SK-N-SH (cell line): ENCODE measurements around the gene HECTD4. TPM values are rescaled to one million over a fixed set of nuclear protein-coding genes. Genes with fewer than 3 reads are reported as not detected.
"Not testable (repeated sequence)": the region's sequence is repeated elsewhere in the genome, so short reads cannot be mapped to it uniquely, and the experiment has no call there.

Experiments used
- CTCF ChIA-PET: fragments of 300-600, 350-600 bp; formaldehyde crosslinking; extraction: SDS; loops from one replicate; lab custom pipeline; 2021; lab: Yijun Ruan, JAX
- POLR2A ChIA-PET: fragments of 350-600 bp; sonication (Branson Sonifier 250); formaldehyde crosslinking; extraction: SDS; loops from one replicate; lab custom pipeline; 2020; ENCODE audit warnings: antibody characterized with exemption, inconsistent platforms; lab: Yijun Ruan, JAX
- DNase-seq: peaks from one replicate; pipeline ENCODE4 v3.0.0; 2012
- H2AFZ ChIP-seq: fragments of 200-600 bp; sonication (generic); 2 replicates; pipeline ENCODE4 v1.8.1; 2016; ENCODE audit warnings: antibody characterized with exemption, mild to moderate bottlenecking, low read depth
- H3F3A ChIP-seq: fragments of 200-600 bp; sonication (generic); replicated peaks from 2 replicates; pipeline ENCODE3; 2016; ENCODE audit warnings: antibody characterized with exemption, mild to moderate bottlenecking; ENCODE audit not compliant: insufficient read depth
- H3K27ac ChIP-seq, 2 experiments: fragments of 200-500 bp in 1 of 2; fragments of 200-600 bp in 1 of 2; sonication (Bioruptor generic) in 1 of 2; sonication (generic), shearing (Covaris generic) in 1 of 2; 2 replicates each; pipeline versions ENCODE4 v1.5.1 to v1.6.1; 2014 to 2016; ENCODE audit warnings: low read depth in 2 of 2, inconsistent platforms in 1 of 2, low read length in 1 of 2, mild to moderate bottlenecking in 1 of 2, mixed read lengths in 1 of 2
- H3K27me3 ChIP-seq: fragments of 200-600 bp; sonication (generic), shearing (Covaris generic); 2 replicates; pipeline ENCODE4 v1.6.1; 2016; ENCODE audit warnings: mixed run types; ENCODE audit not compliant: insufficient read depth
- H3K36me3 ChIP-seq, 2 experiments: fragments of 200-500 bp in 1 of 2; fragments of 200-600 bp in 1 of 2; sonication (Bioruptor generic) in 1 of 2; sonication (generic) in 1 of 2; replicated peaks in 1 of 2; 2 replicates each; pipeline versions ENCODE3 to v1.5.1; 2014 to 2016; ENCODE audit warnings: low read length in 1 of 2, mild to moderate bottlenecking in 1 of 2; ENCODE audit not compliant: insufficient read depth in 2 of 2, control insufficient read depth in 1 of 2
- H3K4me1 ChIP-seq, 2 experiments: fragments of 200-500 bp in 1 of 2; fragments of 200-600 bp in 1 of 2; sonication (Bioruptor generic) in 1 of 2; sonication (generic), shearing (Covaris generic) in 1 of 2; 2 replicates each; pipeline versions ENCODE4 v1.5.1 to v1.6.1; 2014 to 2016; ENCODE audit warnings: low read depth in 1 of 2, low read length in 1 of 2, mixed run types in 1 of 2; ENCODE audit not compliant: insufficient read depth in 2 of 2, control insufficient read depth in 1 of 2
- H3K4me2 ChIP-seq: fragments of 200-600 bp; sonication (generic), shearing (Covaris generic); 2 replicates; pipeline ENCODE4 v1.6.1; 2017; ENCODE audit warnings: mixed run types
- H3K4me3 ChIP-seq, 2 experiments: fragments of 200-500 bp in 1 of 2; fragments of 200-600 bp in 1 of 2; sonication (Bioruptor generic) in 1 of 2; sonication (generic), shearing (Covaris generic) in 1 of 2; 2 replicates each; pipeline versions ENCODE4 v1.5.1 to v1.8.1; 2014 to 2016; ENCODE audit warnings: low read depth in 2 of 2, inconsistent platforms in 1 of 2, low read length in 1 of 2, mild to moderate bottlenecking in 1 of 2, mixed read lengths in 1 of 2, moderate library complexity in 1 of 2
- H3K79me2 ChIP-seq: fragments of 200-600 bp; sonication (generic); 2 replicates; pipeline ENCODE4 v1.8.1; 2017; ENCODE audit warnings: mild to moderate bottlenecking; ENCODE audit not compliant: insufficient read depth
- H3K9ac ChIP-seq: fragments of 200-600 bp; sonication (generic); 2 replicates; pipeline ENCODE4 v1.6.1; 2017; ENCODE audit warnings: mixed run types
- H3K9me2 ChIP-seq: fragments of 200-600 bp; sonication (generic); 2 replicates; pipeline ENCODE4 v1.6.1; 2017; ENCODE audit warnings: mixed run types
- H3K9me3 ChIP-seq: fragments of 200-600 bp; sonication (generic); 2 replicates; pipeline ENCODE4 v1.6.1; 2017; ENCODE audit warnings: mixed run types, mild to moderate bottlenecking, moderate library complexity
- H4K20me1 ChIP-seq: fragments of 200-600 bp; sonication (generic); 2 replicates; pipeline ENCODE4 v1.6.1; 2017; ENCODE audit warnings: mild to moderate bottlenecking, mixed run types; ENCODE audit not compliant: insufficient read depth
- CHD2 ChIP-seq: fragments of 150-350 bp; IDR thresholded peaks from 2 replicates; pipeline ENCODE4 v1.6.1; 2018; ENCODE audit warnings: low read length; ENCODE audit not compliant: partially characterized antibody
- EZH2phosphoT487 ChIP-seq: fragments of 200-600 bp; sonication (generic); IDR thresholded peaks from 2 replicates; pipeline ENCODE4 v1.6.1; 2017; ENCODE audit warnings: low read depth, mixed run types, mild to moderate bottlenecking, antibody characterized with exemption, moderate library complexity, borderline replicate concordance
- FOXM1 ChIP-seq: IDR thresholded peaks from 2 replicates; pipeline ENCODE4 v1.4.0; 2012; ENCODE audit warnings: low read depth, mild to moderate bottlenecking
- JUND ChIP-seq: IDR thresholded peaks from 2 replicates; pipeline ENCODE4 v1.4.0; 2012
- MAX ChIP-seq: IDR thresholded peaks from 2 replicates; pipeline ENCODE4 v1.4.0; 2012; ENCODE audit warnings: low read depth
- MEF2A ChIP-seq: IDR thresholded peaks from 2 replicates; pipeline ENCODE4 v1.4.0; 2012; ENCODE audit warnings: low read depth, borderline replicate concordance
- NFIC ChIP-seq: IDR thresholded peaks from 2 replicates; pipeline ENCODE4 v1.4.0; 2012; ENCODE audit warnings: borderline replicate concordance
- POLR2AphosphoS5 ChIP-seq: IDR thresholded peaks from 2 replicates; pipeline ENCODE4 v1.6.1; 2012; ENCODE audit warnings: low read depth, low read length
- RCOR1 ChIP-seq: fragments of 150-350 bp; IDR thresholded peaks from 2 replicates; pipeline ENCODE4 v1.6.1; 2017; ENCODE audit warnings: antibody characterized with exemption, low read length
- RXRA ChIP-seq: IDR thresholded peaks from 2 replicates; pipeline ENCODE4 v1.4.0; 2012; ENCODE audit warnings: low read depth, mild to moderate bottlenecking, borderline replicate concordance
- TEAD4 ChIP-seq: IDR thresholded peaks from 2 replicates; pipeline ENCODE4 v1.4.0; 2012; ENCODE audit warnings: mild to moderate bottlenecking, borderline replicate concordance; ENCODE audit not compliant: insufficient read depth
- USF1 ChIP-seq: IDR thresholded peaks from 2 replicates; pipeline ENCODE4 v1.4.0; 2012; ENCODE audit warnings: low read depth, borderline replicate concordance
- YY1 ChIP-seq: IDR thresholded peaks from 2 replicates; pipeline ENCODE4 v1.4.0; 2012; ENCODE audit warnings: low read depth, mild to moderate bottlenecking
- WGBS: methylation state at CpG from one replicate; pipeline ENCODE4 v1.1.6; 2017; ENCODE audit warnings: low lambda C conversion rate; 5-methylcytosine and 5-hydroxymethylcytosine counted together
- polyA plus RNA-seq, 3 experiments: library from polyadenylated mRNA; depleted of rRNA; stranded (reverse); fragments of >200 nt; gene quantifications; 2 replicates each; pipeline ENCODE4 v1.2.3, GENCODE V29; 2012
- TF ChIP-seq, protein P1 (sequence below): IDR thresholded peaks from 2 replicates; pipeline ENCODE4 v1.6.1; 2012; ENCODE audit warnings: mild to moderate bottlenecking, low read depth, low read length, moderate library complexity
- TF ChIP-seq, protein P2 (sequence below): fragments of 150-350 bp; IDR thresholded peaks from 2 replicates; pipeline ENCODE4 v1.6.1; 2017; ENCODE audit warnings: antibody characterized with exemption, low read length, low read depth, borderline replicate concordance

Gene HECTD4
- polyA plus RNA-seq, 1 of the 3 experiments (the other 2 are of a cell fraction), result 14.6 TPM

- Histone ChIP-seq H2AFZ (no peak overlapping the region), H4K20me1 (no peaks in the 10 kb centered on the region), H3K4me1 (no peaks in the 10 kb centered on the region), H3F3A (no peaks in the 10 kb centered on the region), H3K27me3 (no peaks in the 10 kb centered on the region), H3K4me3 (no peak overlapping the region), H3K4me2 (no peak overlapping the region), H3K36me3 (no peaks in the 10 kb centered on the region), H3K27ac (no peak overlapping the region), H3K9me3 (no peaks in the 10 kb centered on the region), H3K9ac (no peak overlapping the region), H3K79me2 (no peaks in the 10 kb centered on the region), H3K9me2 (no peaks in the 10 kb centered on the region)
- TF ChIP-seq FOXM1 (no peak), RCOR1 (no peak), RXRA (no peak), JUND (no peak), CHD2 (no peak), YY1 (no peak), MAX (no peak), NFIC (no peak), USF1 (no peak), POLR2AphosphoS5 (no peak), TEAD4 (no peak), EZH2phosphoT487 (no peak), MEF2A (no peak)
- TF ChIP-seq, protein P1, sequence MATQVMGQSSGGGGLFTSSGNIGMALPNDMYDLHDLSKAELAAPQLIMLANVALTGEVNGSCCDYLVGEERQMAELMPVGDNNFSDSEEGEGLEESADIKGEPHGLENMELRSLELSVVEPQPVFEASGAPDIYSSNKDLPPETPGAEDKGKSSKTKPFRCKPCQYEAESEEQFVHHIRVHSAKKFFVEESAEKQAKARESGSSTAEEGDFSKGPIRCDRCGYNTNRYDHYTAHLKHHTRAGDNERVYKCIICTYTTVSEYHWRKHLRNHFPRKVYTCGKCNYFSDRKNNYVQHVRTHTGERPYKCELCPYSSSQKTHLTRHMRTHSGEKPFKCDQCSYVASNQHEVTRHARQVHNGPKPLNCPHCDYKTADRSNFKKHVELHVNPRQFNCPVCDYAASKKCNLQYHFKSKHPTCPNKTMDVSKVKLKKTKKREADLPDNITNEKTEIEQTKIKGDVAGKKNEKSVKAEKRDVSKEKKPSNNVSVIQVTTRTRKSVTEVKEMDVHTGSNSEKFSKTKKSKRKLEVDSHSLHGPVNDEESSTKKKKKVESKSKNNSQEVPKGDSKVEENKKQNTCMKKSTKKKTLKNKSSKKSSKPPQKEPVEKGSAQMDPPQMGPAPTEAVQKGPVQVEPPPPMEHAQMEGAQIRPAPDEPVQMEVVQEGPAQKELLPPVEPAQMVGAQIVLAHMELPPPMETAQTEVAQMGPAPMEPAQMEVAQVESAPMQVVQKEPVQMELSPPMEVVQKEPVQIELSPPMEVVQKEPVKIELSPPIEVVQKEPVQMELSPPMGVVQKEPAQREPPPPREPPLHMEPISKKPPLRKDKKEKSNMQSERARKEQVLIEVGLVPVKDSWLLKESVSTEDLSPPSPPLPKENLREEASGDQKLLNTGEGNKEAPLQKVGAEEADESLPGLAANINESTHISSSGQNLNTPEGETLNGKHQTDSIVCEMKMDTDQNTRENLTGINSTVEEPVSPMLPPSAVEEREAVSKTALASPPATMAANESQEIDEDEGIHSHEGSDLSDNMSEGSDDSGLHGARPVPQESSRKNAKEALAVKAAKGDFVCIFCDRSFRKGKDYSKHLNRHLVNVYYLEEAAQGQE, result no peak
- TF ChIP-seq, protein P2, sequence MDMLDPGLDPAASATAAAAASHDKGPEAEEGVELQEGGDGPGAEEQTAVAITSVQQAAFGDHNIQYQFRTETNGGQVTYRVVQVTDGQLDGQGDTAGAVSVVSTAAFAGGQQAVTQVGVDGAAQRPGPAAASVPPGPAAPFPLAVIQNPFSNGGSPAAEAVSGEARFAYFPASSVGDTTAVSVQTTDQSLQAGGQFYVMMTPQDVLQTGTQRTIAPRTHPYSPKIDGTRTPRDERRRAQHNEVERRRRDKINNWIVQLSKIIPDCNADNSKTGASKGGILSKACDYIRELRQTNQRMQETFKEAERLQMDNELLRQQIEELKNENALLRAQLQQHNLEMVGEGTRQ, result no peak
- POLR2A ChIA-PET, result no interaction called here
- CTCF ChIA-PET, result interaction anchor here (1.7 kb wide), 1 partner anchor 195 kb away, joined by 6 read pairs; no protein-coding TSS in a partner anchor
- DNase-seq, result no peak
- WGBS, result 81% methylated on average over 1 of the region's 1 CpG
These were observed 11.1 kb upstream of the HECTD4 start for GRCh38 chr12:112393328-112393727.

DNA sequence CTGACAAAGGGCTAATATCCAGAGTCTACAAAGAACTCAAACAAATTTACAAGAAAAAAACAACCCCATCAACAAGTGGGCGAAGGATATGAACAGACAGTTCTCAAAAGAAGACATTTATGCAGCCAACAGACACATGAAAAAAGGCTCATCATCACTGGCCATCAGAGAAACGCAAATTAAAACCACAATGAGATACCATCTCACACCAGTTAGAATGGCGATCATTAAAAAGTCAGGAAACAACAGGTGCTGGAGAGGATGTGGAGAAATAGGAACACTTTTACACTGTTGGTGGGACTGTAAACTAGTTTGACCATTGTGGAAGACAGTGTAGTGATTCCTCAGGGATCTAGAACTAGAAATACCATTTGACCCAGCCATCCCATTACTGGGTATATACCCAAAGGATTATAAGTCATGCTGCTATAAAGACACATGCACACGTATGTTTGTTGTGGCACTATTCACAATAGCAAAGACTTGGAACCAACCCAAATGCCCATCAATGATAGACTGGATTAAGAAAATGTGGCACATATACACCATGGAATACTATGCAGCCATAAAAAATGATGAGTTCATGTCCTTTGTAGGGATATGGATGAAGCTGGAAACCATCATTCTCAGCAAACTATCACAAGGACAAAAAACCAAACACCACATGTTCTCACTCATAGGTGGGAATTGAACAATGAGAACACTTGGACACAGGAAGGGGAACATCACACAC lies 7.9 kb upstream of the HECTD4 start:
- H3K4me1 ChIP-seq, H3F3A ChIP-seq, H3K9me3 ChIP-seq, H3K27me3 ChIP-seq, H3K79me2 ChIP-seq, POLR2A ChIA-PET, H3K4me2 ChIP-seq, H3K4me3 ChIP-seq, H3K36me3 ChIP-seq, DNase-seq, H2AFZ ChIP-seq, H3K9me2 ChIP-seq, H3K27ac ChIP-seq, H3K9ac ChIP-seq, H4K20me1 ChIP-seq: not testable (repeated sequence)
- WGBS, result 56% methylated on average over 4 of the region's 4 CpGs
- CTCF ChIA-PET, result interaction anchor here (1.9 kb wide), 1 partner anchor 192 kb away, joined by 9 read pairs; no protein-coding TSS in a partner anchor
